ENCODE results near the gene CNTNAP5.

CNTNAP5 gene

GRCh38 chr2:124258140-124258880 is 233.2 kb downstream of the CNTNAP5 start:
- Histone ChIP-seq H3F3A (ENCODE audit: insufficient read depth, low read length) (no peaks in the 10 kb centered on the region), H4K20me1 (ENCODE audit: insufficient read depth, low read length) (no peaks in the 10 kb centered on the region), H3K9ac (ENCODE audit: low read length) (no peak overlapping the region), H3K79me2 (ENCODE audit: low read length) (no peaks in the 10 kb centered on the region), H2AFZ (ENCODE audit: low read length) (no peak overlapping the region), H3K4me2 (ENCODE audit: low read depth, low read length) (no peak overlapping the region), H3K27me3 (replicated peaks; ENCODE audit: insufficient read depth, low read length) (no peaks in the 10 kb centered on the region), H3K36me3 (replicated peaks; ENCODE audit: insufficient read depth, low read length) (no peaks in the 10 kb centered on the region), H3K4me3 (ENCODE audit: low read length) (no peak overlapping the region), H3K27ac (ENCODE audit: low read length) (no peak overlapping the region), H3K4me1 (ENCODE audit: low read length) (no peaks in the 10 kb centered on the region), H3K9me3 (replicated peaks; ENCODE audit: insufficient read depth, low read length) (no peaks in the 10 kb centered on the region), H3K9me2 (replicated peaks; ENCODE audit: insufficient read depth, low read length) (no peaks in the 10 kb centered on the region)
- TF ChIP-seq EZH2 (optimal IDR thresholded peaks at IDR 0.05; ENCODE audit: low read depth, low read length) (no peak), CTCF (IDR thresholded peaks at IDR 0.05; ENCODE audit: low read length) (no peak), EZH2phosphoT487 (IDR thresholded peaks at IDR 0.05; ENCODE audit: low read length) (no peak)
- no peak for DNase-seq

GRCh38 chr2:124261456-124261855 is 236.4 kb downstream of the CNTNAP5 start:
- Histone ChIP-seq H2AFZ (ENCODE audit: low read length) (no peak overlapping the region), H3K27me3 (replicated peaks; ENCODE audit: insufficient read depth, low read length) (no peaks in the 10 kb centered on the region), H4K20me1 (ENCODE audit: insufficient read depth, low read length) (no peaks in the 10 kb centered on the region), H3K9ac (ENCODE audit: low read length) (no peak overlapping the region), H3K9me2 (replicated peaks; ENCODE audit: insufficient read depth, low read length) (no peaks in the 10 kb centered on the region), H3K27ac (ENCODE audit: low read length) (no peak overlapping the region), H3K79me2 (ENCODE audit: low read length) (no peaks in the 10 kb centered on the region), H3K4me2 (ENCODE audit: low read depth, low read length) (no peak overlapping the region), H3K9me3 (replicated peaks; ENCODE audit: insufficient read depth, low read length) (no peaks in the 10 kb centered on the region), H3F3A (ENCODE audit: insufficient read depth, low read length) (no peaks in the 10 kb centered on the region), H3K4me3 (ENCODE audit: low read length) (no peak overlapping the region), H3K4me1 (ENCODE audit: low read length) (no peaks in the 10 kb centered on the region), H3K36me3 (replicated peaks; ENCODE audit: insufficient read depth, low read length) (no peaks in the 10 kb centered on the region)
- no peak for DNase-seq
- no peak for TF ChIP-seq CTCF (IDR thresholded peaks at IDR 0.05; ENCODE audit: low read length)
- no peak for TF ChIP-seq EZH2 (optimal IDR thresholded peaks at IDR 0.05; ENCODE audit: low read depth, low read length)
- TF ChIP-seq EZH2phosphoT487 (IDR thresholded peaks at IDR 0.05; ENCODE audit: low read length), result no peak

- Histone ChIP-seq H3K27ac (ENCODE audit: low read length) (no peak overlapping the region), H3K9me2 (replicated peaks; ENCODE audit: insufficient read depth, low read length) (no peaks in the 10 kb centered on the region), H3K9me3 (replicated peaks; ENCODE audit: insufficient read depth, low read length) (no peaks in the 10 kb centered on the region), H3K9ac (ENCODE audit: low read length) (no peak overlapping the region), H3F3A (ENCODE audit: insufficient read depth, low read length) (no peaks in the 10 kb centered on the region), H3K36me3 (replicated peaks; ENCODE audit: insufficient read depth, low read length) (no peaks in the 10 kb centered on the region), H2AFZ (ENCODE audit: low read length) (no peak overlapping the region), H3K27me3 (replicated peaks; ENCODE audit: insufficient read depth, low read length) (no peaks in the 10 kb centered on the region), H4K20me1 (ENCODE audit: insufficient read depth, low read length) (no peaks in the 10 kb centered on the region), H3K4me2 (ENCODE audit: low read depth, low read length) (no peak overlapping the region), H3K79me2 (ENCODE audit: low read length) (no peaks in the 10 kb centered on the region), H3K4me1 (ENCODE audit: low read length) (no peaks in the 10 kb centered on the region), H3K4me3 (ENCODE audit: low read length) (no peak overlapping the region)
- TF ChIP-seq CTCF (IDR thresholded peaks at IDR 0.05; ENCODE audit: low read length) (no peak), EZH2 (optimal IDR thresholded peaks at IDR 0.05; ENCODE audit: low read depth, low read length) (no peak), EZH2phosphoT487 (IDR thresholded peaks at IDR 0.05; ENCODE audit: low read length) (no peak)
- no peak for DNase-seq
These were observed 239.5 kb downstream of the CNTNAP5 start for GRCh38 chr2:124264551-124265091.

Measured in MM.1S (cell line).